PC-9 (cell line): ENCODE data around the gene SHROOM2.

Source experiments
- EZH2 ChIP-seq: fragments of 200-600 bp; sonication (generic); IDR thresholded peaks from 2 replicates; pipeline ENCODE4 v1.8.0; 2017; ENCODE audit warnings: antibody characterized with exemption, low read depth
- TF ChIP-seq, protein P1 (sequence below): fragments of 200-600 bp; sonication (generic); conservative IDR thresholded peaks from 2 replicates; pipeline ENCODE4 v1.6.1; 2017; ENCODE audit warnings: mixed run types, antibody characterized with exemption, mild to moderate bottlenecking, moderate library complexity

DNA sequence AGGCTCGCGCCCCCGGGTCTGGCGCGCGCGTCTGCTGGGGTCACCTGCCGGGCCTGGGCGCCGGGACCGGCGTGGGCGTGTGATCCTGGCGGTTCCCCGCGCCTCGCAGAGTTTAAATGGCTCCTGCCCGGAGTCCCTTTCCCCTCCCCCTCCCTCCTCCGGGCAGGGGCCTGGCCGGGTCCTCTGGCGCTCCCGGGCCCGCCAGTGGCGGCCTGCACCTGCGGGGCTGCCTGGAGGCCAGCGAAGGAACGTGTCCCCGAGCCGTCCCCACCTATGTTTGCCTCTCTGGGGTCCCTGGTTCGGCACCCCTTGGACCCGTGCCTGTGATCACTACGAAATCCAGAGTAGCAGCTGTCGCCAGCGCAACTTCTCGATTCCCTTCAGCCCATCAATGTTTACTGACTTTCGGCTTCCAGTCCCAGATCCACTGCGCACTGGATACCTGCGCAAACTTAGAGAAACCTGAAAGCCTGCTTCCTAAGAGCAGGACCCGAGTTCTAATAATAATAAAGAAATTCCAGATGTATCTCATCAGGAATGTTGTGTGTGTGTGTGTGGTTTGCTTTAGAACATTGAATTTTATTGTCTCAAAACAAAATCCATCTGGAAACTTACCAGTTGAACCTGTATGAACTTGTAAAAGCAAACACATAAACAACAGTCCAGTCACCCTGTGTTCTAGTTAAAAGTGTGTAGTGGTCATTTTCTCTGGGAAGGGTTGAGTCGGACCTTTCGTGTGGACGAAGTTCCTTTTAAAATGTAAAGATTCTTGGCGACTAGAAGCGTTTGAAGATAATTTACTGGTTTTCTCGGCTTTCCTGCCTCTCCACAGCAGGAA is 788 bp downstream of the SHROOM2 start:
- TF ChIP-seq, protein P1, sequence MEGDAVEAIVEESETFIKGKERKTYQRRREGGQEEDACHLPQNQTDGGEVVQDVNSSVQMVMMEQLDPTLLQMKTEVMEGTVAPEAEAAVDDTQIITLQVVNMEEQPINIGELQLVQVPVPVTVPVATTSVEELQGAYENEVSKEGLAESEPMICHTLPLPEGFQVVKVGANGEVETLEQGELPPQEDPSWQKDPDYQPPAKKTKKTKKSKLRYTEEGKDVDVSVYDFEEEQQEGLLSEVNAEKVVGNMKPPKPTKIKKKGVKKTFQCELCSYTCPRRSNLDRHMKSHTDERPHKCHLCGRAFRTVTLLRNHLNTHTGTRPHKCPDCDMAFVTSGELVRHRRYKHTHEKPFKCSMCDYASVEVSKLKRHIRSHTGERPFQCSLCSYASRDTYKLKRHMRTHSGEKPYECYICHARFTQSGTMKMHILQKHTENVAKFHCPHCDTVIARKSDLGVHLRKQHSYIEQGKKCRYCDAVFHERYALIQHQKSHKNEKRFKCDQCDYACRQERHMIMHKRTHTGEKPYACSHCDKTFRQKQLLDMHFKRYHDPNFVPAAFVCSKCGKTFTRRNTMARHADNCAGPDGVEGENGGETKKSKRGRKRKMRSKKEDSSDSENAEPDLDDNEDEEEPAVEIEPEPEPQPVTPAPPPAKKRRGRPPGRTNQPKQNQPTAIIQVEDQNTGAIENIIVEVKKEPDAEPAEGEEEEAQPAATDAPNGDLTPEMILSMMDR: no peak
- no peak for TF ChIP-seq EZH2
